ENCODE results near the gene ZNF555.
"Not testable (repeated sequence)": the region's sequence is repeated elsewhere in the genome, so short reads cannot be mapped to it uniquely, and the experiment has no call there.

Gene ZNF555

DNA sequence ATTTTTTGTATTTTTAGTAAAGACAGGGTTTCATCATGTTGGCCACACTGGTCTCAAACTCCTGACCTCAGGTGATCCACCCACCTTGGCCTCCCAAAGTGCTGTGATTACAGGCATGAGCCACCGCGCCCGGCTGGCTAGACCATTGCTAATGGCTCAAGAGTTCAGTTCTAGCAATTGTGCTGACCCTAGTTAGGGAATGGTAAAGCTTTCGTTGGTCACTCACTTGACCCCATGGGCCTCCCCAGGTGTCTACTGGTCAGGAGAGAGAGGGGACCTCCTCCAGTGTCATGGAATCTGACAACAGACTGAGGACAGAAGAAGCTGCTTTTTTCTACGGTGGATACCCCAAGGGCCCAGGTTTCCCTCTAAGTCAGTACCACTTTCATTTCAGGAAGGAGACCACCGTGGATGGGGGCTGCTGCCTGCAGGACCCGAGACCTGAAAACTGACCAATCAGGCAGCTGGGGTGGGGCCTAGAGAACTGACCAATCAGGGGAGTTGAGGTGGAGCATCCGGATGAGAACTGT, 25.3 kb downstream of the ZNF555 start:
- no peak for DNase-seq (ENCODE audit: extremely low read depth in 1 of 2, low read depth in 1 of 2)

DNA sequence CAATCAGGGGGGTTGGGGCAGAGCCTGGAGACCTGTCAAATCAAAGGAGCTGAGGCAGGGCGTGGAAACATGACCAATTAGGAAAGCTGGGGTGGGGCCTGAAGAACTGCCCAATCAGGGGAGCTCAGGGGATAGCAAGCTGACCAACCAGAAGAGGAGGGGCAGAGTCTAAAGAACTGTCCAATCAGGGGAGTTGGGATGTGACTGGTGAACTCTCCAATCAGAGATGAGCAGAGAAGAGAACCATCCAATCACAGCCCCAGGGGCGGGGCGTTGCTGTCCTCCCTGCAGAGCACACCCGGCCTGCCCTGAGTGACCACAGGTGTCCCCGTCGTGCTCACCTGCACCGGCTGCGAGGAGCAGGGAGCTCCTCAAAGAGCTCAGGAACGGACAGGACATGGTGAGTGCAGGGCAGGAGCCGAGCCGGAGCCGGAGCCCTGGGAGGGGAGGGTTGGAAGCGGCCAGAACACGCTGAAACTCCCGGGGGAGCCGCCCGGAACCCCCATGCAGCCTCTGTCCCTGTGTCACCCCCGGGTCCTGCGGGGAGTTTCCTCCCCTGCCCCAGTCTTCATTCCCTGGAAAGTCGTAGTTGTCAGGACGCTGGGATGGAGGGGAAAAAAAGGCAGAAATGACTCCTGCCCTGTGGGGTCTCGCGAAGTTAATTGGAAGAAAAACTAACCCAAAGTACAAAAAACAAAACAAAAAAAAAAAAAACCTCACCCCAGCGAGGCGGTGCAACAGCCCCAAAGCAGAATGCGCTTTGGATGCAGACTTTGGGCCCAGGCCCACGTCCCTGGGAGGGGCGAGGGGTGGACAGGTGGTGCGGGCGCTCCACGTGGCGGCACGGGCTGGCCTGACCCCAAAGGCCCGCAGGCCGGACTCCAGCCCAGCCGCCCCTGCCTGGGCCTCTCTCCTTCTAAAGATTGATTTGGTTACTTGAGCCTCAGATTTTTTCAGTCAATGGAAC, 26.0 kb downstream of the ZNF555 start, which contains the start of gene ZNF556:
TSS of gene ZNF556 (plus strand) at position 311 of the 967 bp plus-strand sequence. CDS start at position 398, 87 bp downstream.
- DNase-seq (ENCODE audit: extremely low read depth in 1 of 2, low read depth in 1 of 2), result no peak

DNA sequence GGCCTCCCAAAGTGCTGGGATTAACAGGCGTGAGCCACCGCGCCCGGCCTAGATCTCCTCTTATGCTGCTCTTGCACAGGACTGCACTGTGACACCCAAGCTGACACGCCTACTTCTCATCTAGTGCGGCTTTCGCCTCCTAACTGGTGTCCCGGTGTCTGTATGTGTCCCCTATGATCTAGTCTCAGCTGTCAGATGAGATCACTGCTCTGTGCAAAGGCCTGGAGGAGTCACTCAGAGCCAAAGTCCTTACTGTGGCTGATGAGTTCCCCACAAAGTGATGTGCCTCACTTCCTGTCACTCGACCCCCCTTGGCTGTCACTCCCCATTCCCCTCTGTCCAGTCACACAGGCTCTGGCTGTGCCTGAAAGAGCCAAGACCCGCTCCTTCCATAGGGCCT, 28.3 kb downstream of the ZNF555 start:
- no peak for DNase-seq (ENCODE audit: extremely low read depth in 1 of 2, low read depth in 1 of 2)

DNA sequence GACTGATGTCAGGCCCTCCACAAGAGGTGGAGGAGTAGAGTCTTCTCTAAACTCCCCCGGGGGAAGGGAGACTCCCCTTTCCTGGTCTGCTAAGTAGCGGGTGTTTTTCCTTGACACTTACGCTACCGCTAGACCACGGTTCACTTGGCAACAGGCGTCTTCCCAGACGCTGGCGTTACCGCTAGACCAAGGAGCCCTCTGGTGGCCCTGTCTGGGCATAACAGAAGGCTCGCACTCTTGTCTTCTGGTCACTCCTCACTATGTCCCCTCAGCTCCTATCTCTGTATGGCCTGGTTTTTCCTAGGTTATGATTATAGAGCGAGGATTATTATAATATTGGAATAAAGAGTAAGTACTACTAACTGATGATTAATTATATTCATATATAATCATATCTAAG, 30.9 kb downstream of the ZNF555 start:
- DNase-seq (ENCODE audit: extremely low read depth in 1 of 2, low read depth in 1 of 2), result not testable (repeated sequence)

DNA sequence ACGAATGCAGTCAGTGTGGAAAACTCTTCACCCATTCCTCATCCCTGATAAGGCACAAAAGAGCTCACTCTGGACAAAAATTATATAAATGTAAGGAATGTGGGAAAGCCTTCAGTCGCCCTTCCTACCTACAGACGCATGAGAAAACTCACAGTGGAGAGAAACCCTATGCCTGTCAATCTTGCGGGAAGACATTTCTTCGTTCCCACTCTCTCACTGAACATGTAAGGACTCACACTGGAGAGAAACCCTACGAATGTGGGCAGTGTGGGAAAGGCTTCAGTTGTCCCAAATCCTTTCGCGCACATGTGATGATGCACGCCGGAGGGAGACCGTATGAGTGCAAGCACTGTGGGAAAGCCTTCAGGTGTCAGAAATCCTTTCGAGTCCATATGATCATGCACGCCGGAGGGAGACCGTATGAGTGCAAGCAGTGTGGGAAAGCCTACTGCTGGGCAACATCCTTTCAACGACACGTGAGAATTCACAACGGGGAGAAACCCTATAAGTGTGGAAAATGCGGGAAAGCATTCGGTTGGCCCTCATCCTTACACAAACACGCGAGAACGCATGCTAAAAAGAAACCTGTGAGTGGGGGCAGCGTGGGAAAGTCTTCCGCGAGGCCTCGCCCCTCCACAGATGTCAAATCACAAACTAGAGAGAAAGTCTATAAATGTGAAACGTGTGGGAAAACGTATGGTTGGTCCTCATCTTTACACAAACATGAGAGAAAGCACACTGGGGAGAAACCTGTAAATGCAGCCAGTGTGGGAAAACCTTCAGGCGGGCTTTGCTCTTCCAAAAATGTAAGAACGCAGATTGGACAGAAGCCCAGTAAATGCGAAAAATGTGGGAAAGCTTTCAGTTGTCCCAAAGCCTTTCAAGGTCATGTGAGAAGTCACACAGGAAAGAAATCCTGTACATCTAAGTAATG, 36.4 kb downstream of the ZNF555 start:
- no peak for DNase-seq (ENCODE audit: extremely low read depth in 1 of 2, low read depth in 1 of 2)

DNA sequence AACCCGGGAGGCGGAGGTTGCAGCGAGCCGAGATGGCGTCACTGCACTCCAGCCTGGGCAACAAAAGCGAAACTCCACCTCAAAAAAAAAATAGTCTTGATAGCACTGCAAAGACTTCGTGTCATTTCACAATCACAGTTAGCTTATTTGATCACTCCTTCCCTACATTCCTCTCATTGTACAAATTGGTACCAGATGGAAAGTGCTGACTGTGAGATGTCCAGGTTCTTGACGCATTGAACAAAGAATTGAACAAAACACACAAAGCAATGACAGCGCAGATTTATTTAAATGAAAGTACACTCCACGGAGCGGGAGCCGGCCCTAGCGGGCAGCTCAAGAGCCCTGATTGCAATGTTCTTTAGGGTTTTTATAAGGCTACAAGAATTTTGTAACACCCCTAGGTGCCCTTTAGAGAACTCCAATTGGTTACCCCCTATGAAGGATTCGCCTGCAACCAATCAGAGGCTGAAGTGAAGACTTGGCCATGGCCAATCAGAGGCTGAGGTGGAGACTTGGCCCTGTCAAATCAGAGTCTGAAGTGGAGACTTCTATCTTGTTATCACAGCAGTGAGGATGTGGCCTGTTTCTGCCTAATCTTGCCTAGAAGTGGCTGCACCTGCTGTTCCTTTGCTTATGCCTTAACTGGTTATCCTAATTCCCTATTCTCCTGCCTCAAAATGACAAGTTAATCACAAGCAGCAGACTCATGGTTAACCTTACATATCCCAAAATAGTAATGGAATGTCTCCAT, 42.6 kb downstream of the ZNF555 start:
- DNase-seq (ENCODE audit: extremely low read depth in 1 of 2, low read depth in 1 of 2), result no peak

DNA sequence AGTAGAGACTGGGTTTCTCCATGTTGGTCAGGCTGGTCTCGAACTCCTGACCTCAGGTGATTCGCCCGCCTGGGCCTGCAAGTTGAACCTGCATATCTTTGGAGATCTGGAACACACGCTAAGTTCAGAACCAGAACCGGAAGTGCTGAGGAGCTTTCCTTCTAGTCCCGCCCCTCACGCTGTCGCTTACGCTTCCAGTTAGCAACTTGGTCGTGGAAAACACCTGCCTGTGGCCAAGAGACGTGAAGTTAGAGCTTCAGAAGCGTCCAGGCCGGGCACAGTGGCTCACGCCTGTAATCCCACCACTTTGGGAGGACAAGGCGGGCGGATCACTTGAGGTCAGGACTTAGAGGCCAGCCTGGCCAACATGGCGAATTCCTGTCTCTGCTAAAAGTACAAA, 44.5 kb downstream of the ZNF555 start:
- no peak for DNase-seq (ENCODE audit: extremely low read depth in 1 of 2, low read depth in 1 of 2)

DNA sequence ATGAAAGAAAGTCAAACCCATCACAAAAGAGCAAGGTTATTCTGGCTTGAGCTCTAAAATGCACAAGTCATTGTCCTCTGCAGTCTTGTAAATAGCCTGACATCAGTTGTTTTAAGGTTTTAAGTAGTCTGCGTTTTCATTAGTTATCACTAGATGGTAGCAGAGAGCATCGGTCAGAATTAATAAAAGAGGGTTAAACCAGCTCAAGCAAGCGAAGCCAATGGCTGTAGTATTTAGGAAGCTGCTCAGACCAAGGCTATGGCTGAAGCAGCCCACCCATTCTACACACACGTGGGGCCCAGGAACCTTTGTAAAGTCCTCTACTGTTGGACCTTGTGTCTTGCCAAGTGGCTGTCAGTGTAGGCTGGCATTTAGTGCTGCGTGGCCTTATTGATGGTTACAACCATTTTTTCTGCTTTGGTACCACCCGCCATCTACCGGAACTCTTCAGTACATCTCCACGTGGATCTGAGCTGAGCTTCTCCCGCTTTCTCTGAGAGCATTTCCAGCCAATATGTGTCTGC, 46.2 kb downstream of the ZNF555 start:
- no peak for DNase-seq (ENCODE audit: extremely low read depth in 1 of 2, low read depth in 1 of 2)

DNA sequence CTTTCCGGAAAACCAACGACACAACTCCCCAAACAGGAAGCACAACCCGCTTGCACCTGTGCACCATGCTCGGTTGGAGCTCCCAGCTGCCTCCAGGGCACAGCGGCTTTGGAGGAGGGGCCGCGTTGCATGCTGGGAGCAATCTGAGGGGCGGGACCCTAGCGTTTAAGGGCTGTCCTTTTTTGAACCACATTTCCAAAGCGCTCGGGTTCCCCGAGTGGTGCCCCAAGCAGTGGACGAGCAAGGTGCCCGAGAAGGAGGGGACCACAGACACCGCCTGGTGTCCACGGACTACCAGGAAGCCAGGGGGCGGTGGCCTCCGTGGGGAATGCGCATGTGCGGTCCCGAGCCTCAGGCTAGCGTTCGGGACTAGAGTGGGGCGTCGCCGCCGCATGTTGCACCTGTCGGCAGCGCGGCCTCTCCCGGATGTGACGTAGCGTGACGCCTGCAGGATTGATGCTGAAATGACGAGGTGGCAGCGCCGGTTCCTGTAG, 47.5 kb downstream of the ZNF555 start:
- peak in 1 of 2 donors; percentile 50 for DNase-seq (ENCODE audit: extremely low read depth in 1 of 2, low read depth in 1 of 2)

DNA sequence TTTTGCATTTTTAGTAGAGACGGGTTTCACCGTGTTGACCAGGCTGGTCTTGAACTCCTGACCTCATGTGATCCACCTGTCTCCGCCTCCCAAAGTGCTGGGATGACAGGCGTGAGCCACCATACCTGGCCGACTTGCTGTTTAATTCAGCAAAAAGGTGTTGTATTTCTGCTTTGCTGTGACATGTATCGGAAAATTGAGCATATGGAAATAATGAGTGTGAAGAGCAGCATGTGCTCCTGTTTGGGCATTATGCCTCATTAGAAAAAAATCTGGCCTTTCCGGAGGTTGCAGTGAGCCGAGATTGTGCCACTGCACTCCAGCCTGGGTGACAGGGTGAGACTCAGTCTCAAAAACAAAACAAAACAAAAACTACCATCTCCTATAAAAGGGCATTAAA, 49.3 kb downstream of the ZNF555 start:
- not testable (repeated sequence) for DNase-seq (ENCODE audit: extremely low read depth in 1 of 2, low read depth in 1 of 2)

DNA sequence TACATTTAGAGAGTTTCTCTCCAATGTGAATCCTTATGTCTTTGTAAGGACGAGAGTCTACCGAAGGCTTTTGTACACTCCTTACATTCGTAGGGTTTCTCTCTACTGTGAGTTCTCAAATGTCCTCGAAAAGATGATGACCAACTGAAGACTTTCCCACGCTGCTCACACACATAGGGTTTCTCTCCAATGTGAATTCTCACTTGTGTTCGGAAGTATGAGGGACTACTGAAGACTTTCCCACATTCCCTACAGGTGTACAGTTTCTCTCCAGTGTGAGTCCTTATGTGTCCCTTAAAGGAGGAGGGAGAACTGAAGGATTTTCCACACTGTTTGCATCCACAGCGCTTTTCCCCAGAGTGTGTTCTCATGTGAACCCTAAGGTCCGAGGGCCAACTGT, 55.4 kb downstream of the ZNF555 start:
- DNase-seq (ENCODE audit: extremely low read depth in 1 of 2, low read depth in 1 of 2), result no peak

DNA sequence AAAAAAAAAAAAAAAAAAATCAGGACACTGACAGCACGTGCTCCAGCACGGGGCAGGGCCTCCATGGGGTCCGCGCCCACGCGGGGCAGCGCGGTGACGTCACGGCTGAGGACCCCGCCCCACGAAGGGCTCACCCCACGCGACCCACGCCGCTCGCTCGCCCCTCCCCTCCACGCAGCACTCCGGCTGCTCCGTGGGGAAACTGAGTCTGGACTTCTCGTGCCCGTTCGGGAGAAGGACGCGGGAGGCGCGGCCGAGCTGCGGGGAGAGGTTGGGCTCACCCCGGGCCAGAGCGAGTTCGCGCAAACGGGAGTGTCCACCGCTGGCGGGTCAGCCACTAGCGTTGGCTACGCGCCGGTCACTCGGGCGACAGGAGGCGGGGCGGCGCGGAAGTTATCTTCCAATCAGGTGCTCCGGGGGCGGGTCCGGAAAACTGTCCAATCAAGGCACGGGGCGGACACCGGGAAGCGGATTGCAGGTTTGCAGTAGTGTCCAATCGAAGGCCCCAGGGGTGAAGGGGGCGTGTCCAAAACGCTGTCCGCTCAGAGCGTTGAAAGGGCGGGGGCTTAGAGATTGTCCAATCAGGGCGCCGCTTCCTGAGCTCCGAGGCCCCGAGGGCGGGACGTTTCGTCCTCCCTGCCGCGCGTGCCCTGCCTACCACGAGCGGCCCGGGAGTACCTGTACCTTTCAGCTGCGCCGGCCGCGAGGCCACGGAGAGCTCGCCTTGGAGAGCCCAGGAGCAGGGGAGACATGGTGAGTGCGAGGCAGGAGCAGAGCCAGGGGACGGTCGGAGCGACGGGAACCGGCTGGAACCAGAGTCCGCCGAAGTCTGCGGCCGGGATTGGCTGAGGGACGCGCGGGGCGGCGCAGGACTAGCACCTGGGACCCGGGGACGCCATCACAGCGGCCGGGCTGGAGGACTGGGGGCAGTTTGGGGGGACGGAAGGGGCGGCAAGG, 59.3 kb downstream of the ZNF555 start, which contains the start of gene ZNF57:
TSS of gene ZNF57 (plus strand) at position 633 of the 957 bp plus-strand sequence. CDS start at position 751, 118 bp downstream.
- peak; percentile 98 to 99 for DNase-seq (ENCODE audit: extremely low read depth in 1 of 2, low read depth in 1 of 2)

DNA sequence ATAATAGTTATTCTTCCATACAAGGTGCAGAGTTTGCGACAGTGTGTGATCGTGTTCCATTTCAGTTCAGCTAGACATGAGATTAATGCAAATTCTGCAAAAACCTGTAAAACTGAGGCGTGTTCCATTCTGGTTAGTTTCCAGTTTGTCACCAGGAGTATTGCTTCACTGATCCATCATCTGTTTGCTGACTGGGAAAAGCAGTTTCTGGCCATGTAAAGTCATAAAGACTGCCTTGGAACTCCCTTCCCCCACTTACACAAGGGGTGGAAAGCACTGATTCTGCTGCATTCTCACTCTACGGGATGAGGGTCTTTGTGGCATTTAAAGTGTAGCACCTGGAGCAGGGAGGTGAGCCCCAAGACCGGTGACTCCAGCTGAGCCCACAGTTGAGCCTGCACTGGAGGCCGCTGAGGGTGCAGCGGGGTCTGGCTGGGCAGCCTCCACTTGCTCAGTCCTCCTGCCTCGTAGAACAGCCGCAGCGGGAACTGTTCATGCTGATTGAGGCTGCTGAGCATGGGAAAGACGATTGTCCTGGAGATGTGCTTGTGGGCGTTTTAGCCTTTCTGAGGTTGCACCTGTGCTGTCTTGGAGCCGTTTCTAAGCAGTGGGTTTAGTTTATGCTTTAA, 61.4 kb downstream of the ZNF555 start:
- DNase-seq (ENCODE audit: extremely low read depth in 1 of 2, low read depth in 1 of 2), result no peak

DNA sequence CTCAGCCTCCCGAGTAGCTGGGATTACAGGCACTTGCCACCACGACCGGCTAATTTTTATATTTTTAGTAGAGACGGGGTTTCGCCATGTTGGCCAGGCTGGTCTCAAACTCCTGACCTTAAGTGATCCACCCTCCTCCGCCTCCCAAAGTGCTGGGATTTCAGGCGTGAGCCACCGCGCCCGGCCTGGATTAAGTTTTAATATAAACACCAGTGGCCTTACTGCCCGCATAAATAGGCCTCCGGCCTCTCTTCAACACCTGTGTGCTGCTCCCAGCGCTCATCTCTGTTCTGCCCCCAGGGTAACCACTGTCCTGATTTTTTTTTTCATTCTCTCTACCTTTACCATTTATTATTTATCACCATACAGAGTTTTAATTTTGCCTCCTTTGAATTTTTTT, 62.1 kb downstream of the ZNF555 start:
- DNase-seq (ENCODE audit: extremely low read depth in 1 of 2, low read depth in 1 of 2), result not testable (repeated sequence)

DNA sequence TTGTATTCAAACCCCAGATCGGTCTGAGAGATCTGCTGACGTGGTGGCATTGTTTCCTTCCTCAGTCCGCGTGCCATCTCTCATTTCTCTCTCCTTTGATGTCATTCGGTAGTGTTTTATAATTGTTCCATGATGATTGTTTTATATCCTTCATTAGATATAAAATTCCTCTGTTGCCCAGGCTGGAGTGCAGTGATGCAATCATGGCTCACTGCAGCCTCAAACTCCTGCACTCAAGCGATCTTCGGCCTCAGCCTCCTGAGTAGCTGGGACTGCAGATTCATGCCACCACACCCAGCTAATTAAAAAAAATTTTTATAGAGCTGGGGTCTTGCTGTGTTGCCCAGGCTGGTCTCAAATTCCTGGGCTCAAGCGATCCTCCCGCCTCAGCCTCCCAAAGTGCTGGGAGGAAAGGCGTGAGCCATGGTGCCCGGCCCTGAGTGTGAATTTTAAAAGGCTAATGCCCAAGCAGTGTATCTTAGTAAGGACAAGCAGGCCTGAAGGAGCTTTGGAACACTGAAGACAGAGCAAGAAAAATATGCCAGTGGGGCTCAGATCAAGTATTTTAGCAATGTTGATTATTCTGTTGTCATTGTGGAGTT, 64.7 kb downstream of the ZNF555 start:
- no peak for DNase-seq (ENCODE audit: extremely low read depth in 1 of 2, low read depth in 1 of 2)

DNA sequence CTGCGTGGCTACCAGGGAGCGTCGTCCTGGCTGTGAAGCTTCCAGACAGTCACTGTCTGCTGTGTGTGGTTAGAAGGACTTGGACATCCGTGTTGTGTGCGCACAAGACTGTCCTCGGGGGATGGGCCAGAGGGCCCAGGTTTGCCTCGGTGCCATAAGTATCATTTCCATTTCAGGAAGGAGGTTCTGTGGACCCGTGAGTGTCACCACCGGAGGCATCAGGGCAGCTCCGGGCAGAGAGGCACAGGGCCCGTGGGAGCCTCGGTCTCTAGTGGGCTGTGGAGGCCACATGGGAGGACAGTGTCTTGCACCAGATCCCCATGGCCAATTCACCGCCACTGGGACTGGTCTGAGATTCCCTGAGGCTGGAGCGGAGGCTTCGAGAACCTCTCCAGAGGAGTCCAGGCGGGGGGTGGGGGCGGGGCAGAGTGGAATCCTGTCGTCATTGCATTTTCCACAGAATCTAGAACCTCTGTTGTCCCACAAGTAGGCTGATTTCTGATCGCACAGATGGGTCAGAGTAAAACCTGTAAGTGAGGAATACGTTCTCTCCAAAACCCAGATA, 65.4 kb downstream of the ZNF555 start:
- no peak for DNase-seq (ENCODE audit: extremely low read depth in 1 of 2, low read depth in 1 of 2)

Measured in stimulated activated CD8-positive, alpha-beta memory T cell treated with anti-CD3 and anti-CD28 coated beads, Interleukin-7, amount 100 ng/mL, for 48 hours (primary cell).